Erythroblast (primary cell): Measurements from ENCODE around the gene GALNT18.

Experiments used
- GATA1 ChIP-seq: IDR thresholded peaks from 2 replicates; pipeline ENCODE4 v1.6.1; 2011; ENCODE audit warnings: low read depth, mild to moderate bottlenecking, control low read depth, low read length, moderate library complexity
- POLR2A ChIP-seq: IDR thresholded peaks from 2 replicates; pipeline ENCODE4 v1.6.1; 2011; ENCODE audit warnings: mild to moderate bottlenecking, low read length

DNA sequence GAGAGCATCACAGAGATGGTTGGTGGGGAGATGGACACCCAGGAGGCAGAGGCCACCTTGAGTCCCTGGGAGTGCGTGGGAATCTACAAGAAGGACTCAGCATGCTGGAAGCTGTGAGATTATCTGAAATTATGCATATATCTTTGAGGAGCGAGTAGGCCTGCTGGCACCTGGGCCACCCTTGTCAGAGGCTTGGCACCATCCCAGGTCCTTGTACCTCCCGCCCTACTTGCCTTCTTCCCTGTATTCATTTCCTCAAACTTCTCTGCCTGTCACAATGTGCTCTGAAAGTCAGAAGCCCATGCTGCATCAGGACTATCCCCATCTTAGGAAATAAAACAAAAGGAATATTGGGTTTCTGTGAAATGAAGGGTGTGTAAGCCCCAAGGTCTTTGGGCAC is 135.8 kb downstream of the GALNT18 start:
- TF ChIP-seq POLR2A: no peak
- no peak for TF ChIP-seq GATA1
